ENCODE measurements around the gene SLCO1A2.

The SLCO1A2 gene

DNA sequence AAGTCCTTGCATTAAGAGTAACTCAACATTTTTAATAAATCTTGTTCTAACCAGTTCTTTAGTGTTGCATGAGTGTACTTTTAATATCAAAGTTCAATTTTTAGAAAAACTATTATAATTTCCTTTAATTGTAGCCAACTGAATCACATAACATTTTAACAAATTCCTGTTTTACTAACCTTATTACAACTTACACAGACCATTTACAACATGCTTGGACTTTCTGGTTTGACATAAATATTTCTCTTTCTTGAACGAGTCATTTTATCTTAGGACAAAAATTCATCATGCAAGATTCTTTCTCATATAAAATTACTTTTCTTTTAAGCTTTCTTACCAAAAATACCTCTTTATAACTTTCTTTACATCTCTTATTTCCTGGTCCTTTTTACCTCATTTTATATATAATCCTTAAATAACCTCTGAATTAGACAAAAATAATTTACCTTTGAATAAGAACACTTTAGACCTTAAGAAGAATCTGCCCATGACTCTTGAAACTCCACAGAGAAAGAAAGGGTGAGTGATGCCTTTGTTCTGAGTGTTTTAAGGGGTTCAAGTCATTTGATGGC is 3.9 kb downstream of the SLCO1A2 start:
- Histone ChIP-seq H3K4me2 (ENCODE audit: low read length) (no peak overlapping the region), H3K4me1 (no peaks in the 10 kb centered on the region), H3K27me3 (ENCODE audit: control insufficient read depth, insufficient read depth, low read length) (no peaks in the 10 kb centered on the region), H3K9ac (no peak overlapping the region), H3K27ac (no peak overlapping the region), H3K4me3 (ENCODE audit: low read depth, low read length) (no peak overlapping the region), H3K9me3 (ENCODE audit: control insufficient read depth, low read length) (no peaks in the 10 kb centered on the region), H3K36me3 (ENCODE audit: control insufficient read depth, insufficient read depth, low read length) (no peaks in the 10 kb centered on the region), H2AFZ (no peak overlapping the region), H3K79me2 (no peaks in the 10 kb centered on the region)
- TF ChIP-seq, protein P1, sequence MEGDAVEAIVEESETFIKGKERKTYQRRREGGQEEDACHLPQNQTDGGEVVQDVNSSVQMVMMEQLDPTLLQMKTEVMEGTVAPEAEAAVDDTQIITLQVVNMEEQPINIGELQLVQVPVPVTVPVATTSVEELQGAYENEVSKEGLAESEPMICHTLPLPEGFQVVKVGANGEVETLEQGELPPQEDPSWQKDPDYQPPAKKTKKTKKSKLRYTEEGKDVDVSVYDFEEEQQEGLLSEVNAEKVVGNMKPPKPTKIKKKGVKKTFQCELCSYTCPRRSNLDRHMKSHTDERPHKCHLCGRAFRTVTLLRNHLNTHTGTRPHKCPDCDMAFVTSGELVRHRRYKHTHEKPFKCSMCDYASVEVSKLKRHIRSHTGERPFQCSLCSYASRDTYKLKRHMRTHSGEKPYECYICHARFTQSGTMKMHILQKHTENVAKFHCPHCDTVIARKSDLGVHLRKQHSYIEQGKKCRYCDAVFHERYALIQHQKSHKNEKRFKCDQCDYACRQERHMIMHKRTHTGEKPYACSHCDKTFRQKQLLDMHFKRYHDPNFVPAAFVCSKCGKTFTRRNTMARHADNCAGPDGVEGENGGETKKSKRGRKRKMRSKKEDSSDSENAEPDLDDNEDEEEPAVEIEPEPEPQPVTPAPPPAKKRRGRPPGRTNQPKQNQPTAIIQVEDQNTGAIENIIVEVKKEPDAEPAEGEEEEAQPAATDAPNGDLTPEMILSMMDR (IDR thresholded peaks at IDR 0.05) = no peak

DNA sequence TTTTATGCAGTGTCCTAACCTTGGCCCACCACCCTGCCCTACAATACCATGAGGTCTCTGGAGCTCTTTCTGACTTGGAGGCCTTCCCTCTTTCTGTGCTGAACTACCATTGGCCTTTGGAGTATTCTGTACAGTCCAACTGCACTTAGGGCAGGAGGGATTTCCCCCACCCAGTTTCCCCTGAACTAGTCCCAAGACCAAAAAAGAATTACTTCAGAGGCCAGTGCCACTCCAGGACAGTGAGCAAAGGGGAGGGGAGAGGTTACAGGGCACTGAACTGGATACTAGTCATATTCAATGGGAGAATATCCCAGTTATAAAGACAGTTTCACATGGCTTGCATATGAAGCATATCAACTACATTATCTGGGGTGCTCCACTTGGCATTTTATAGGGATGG is 6.1 kb downstream of the SLCO1A2 start:
- Histone ChIP-seq H3K4me3 (ENCODE audit: low read depth, low read length) (no peak overlapping the region), H2AFZ (no peak overlapping the region), H3K27ac (no peak overlapping the region), H3K36me3 (ENCODE audit: control insufficient read depth, insufficient read depth, low read length) (no peaks in the 10 kb centered on the region), H3K9ac (no peak overlapping the region), H3K9me3 (ENCODE audit: control insufficient read depth, low read length) (no peaks in the 10 kb centered on the region), H3K79me2 (no peaks in the 10 kb centered on the region), H3K4me2 (ENCODE audit: low read length) (no peak overlapping the region), H3K4me1 (no peaks in the 10 kb centered on the region), H3K27me3 (ENCODE audit: control insufficient read depth, insufficient read depth, low read length) (no peaks in the 10 kb centered on the region)
- TF ChIP-seq, protein P1 (IDR thresholded peaks at IDR 0.05) = no peak

DNA sequence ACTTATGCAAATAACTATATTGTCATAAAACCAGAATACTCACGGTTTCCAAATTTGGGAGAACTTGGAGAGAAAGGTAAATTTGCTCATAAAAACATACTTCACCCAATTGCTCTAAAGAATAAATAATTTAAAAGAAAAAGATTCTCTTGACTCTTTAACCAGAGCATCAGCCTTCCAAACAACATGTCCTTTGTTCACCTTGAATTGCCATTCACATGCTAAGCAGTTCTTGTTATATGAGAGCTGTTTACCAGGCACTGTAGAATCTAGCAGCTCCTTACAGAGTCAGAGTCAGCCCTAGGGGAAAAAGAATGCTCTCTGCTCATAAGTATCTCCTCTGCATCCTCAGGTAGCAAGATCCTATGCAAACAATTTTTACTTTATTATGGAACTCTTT is 10.2 kb downstream of the SLCO1A2 start:
- H3K4me1 ChIP-seq = no peaks in the 10 kb centered on the region
- H3K36me3 ChIP-seq (ENCODE audit: control insufficient read depth, insufficient read depth, low read length) = no peaks in the 10 kb centered on the region
- H2AFZ ChIP-seq = no peak overlapping the region
- H3K27ac ChIP-seq = no peak overlapping the region
- H3K27me3 ChIP-seq (ENCODE audit: control insufficient read depth, insufficient read depth, low read length) = no peaks in the 10 kb centered on the region
- no peak overlapping the region for H3K4me2 ChIP-seq (ENCODE audit: low read length)
- TF ChIP-seq, protein P1 (IDR thresholded peaks at IDR 0.05) = no peak
- no peaks in the 10 kb centered on the region for H3K9me3 ChIP-seq (ENCODE audit: control insufficient read depth, low read length)
- H3K9ac ChIP-seq = no peak overlapping the region
- H3K79me2 ChIP-seq = no peaks in the 10 kb centered on the region
- no peak overlapping the region for H3K4me3 ChIP-seq (ENCODE audit: low read depth, low read length)

DNA sequence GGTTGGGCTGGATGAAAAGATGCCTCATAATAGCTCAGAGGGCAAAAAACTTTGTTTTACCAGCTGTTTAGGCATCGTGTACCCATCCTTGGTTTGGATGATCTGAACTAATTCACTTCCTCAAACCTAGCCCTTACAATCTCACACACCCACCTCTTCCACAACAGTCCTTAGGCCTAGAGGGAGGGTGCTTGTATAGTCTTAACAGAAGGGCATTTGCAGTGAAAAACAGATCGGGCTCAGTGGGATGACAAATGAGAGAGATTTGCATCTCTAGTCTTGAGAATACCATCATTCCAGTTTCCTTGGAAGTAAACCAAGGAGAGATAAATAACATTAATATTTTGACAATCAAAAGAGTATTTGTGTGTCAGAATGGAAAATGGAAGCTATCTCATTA is 11.0 kb downstream of the SLCO1A2 start:
- Histone ChIP-seq H2AFZ (no peak overlapping the region), H3K79me2 (no peaks in the 10 kb centered on the region), H3K9me3 (ENCODE audit: control insufficient read depth, low read length) (no peaks in the 10 kb centered on the region), H3K4me1 (no peaks in the 10 kb centered on the region), H3K27ac (no peak overlapping the region), H3K36me3 (ENCODE audit: control insufficient read depth, insufficient read depth, low read length) (no peaks in the 10 kb centered on the region), H3K9ac (no peak overlapping the region), H3K4me3 (ENCODE audit: low read depth, low read length) (no peak overlapping the region), H3K4me2 (ENCODE audit: low read length) (no peak overlapping the region), H3K27me3 (ENCODE audit: control insufficient read depth, insufficient read depth, low read length) (no peaks in the 10 kb centered on the region)
- TF ChIP-seq, protein P1 (IDR thresholded peaks at IDR 0.05) = no peak

DNA sequence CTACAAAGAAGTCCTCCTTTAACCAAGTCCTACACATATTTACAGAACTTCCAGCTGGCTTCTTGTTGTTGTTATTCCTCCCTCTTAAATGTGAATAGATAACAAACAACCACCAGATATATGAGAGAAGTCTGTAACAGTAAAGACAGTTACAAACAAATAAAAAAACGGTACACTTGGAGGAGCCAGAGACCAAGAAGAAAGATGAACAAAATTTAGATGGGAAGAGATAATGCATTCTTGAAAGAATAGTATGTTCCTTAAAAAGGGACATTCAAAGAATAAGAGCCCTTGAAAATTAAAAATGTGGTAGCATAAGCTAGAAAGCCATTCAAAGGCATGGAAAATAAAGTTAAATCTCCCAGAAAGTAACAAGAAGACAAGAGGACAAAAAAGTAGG is 25.9 kb downstream of the SLCO1A2 start:
- Histone ChIP-seq H3K27ac (no peak overlapping the region), H3K9ac (no peak overlapping the region), H3K4me3 (ENCODE audit: low read depth, low read length) (no peak overlapping the region), H3K4me1 (no peaks in the 10 kb centered on the region), H2AFZ (no peak overlapping the region), H3K4me2 (ENCODE audit: low read length) (no peak overlapping the region), H3K27me3 (ENCODE audit: control insufficient read depth, insufficient read depth, low read length) (no peaks in the 10 kb centered on the region), H3K9me3 (ENCODE audit: control insufficient read depth, low read length) (no peaks in the 10 kb centered on the region), H3K79me2 (no peaks in the 10 kb centered on the region), H3K36me3 (ENCODE audit: control insufficient read depth, insufficient read depth, low read length) (no peaks in the 10 kb centered on the region)
- TF ChIP-seq, protein P1 (IDR thresholded peaks at IDR 0.05) = no peak

Measured in parathyroid adenoma (tissue), 2 donors.